ENCODE results near the gene TTN. TPM values are rescaled to one million over a fixed set of nuclear protein-coding genes. Genes with fewer than 3 reads are reported as not detected.

TTN gene
- total RNA-seq, 1 experiment from 2014 or later = 1.1 TPM

DNA sequence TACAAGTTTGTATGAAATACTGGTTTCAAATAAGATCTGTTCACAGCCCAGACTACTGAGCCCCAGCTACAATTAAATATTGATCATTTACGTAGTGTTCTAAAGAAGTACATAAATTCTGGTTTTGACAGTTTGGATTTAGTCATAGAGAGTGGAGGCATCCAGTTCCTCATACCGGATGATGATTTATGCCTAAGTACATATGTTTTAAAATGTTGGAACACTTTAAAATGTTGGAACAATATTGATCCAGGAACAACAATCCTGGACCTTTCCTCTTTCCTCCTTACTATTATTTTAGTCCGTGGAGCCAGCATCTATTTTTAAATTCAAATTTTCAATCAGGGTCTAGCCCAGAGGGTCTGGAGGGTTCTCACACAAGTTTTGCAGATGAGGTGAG is 22.8 kb upstream of the TTN start:
- Histone ChIP-seq H3K9me3 (ENCODE audit: low read length) (no peaks in the 10 kb centered on the region), H3K9me2 (replicated peaks; ENCODE audit: low read length) (no peaks in the 10 kb centered on the region), H3K4me2 (ENCODE audit: low read length) (peak overlapping the region; percentile 66), H3K4me3 (ENCODE audit: low read length) (no peak overlapping the region; the same call in 1 of the 2 replicates), H3K9ac (ENCODE audit: low read length) (peak overlapping the region; percentile 17; the same call in 1 of the 2 replicates), H2AFZ (ENCODE audit: low read length) (peak overlapping the region; percentile 45), H3F3A (ENCODE audit: low read length, unreplicated experiment) (no peaks in the 10 kb centered on the region), H3K4me1 (ENCODE audit: insufficient read depth, low read length) (peaks cover 28% of the 10 kb centered on the region), H3K79me2 (ENCODE audit: low read length) (no peaks in the 10 kb centered on the region), H3K27ac (ENCODE audit: low read length) (peak overlapping the region; percentile 68), H3K36me3 (ENCODE audit: low read depth, low read length) (no peaks in the 10 kb centered on the region), H3K27me3 (ENCODE audit: low read length) (no peaks in the 10 kb centered on the region), H4K20me1 (ENCODE audit: low read length) (no peaks in the 10 kb centered on the region)
- BruUV-seq (replicated peaks) = no TSS peak
- no peak for TF ChIP-seq EZH2 (IDR thresholded peaks at IDR 0.05; ENCODE audit: low read length, unreplicated experiment)
- TF ChIP-seq EZH2phosphoT487 (IDR thresholded peaks at IDR 0.05; ENCODE audit: borderline replicate concordance, low read length) = no peak
- TF ChIP-seq CTCF (conservative IDR thresholded peaks at IDR 0.05; ENCODE audit: low read depth, low read length) = no peak
- intact Hi-C loops (cut with micrococcal nuclease) = loop anchor here (2.0 kb wide), 2 partner anchors 41 to 61 kb away; no protein-coding TSS in a partner anchor
- ChIA-PET POLR2A (ENCODE audit: unreplicated experiment) (no interaction called here), CTCF (no interaction called here)
- DNase-seq (peak; percentile 68), ATAC-seq (peak; percentile 76)

DNA sequence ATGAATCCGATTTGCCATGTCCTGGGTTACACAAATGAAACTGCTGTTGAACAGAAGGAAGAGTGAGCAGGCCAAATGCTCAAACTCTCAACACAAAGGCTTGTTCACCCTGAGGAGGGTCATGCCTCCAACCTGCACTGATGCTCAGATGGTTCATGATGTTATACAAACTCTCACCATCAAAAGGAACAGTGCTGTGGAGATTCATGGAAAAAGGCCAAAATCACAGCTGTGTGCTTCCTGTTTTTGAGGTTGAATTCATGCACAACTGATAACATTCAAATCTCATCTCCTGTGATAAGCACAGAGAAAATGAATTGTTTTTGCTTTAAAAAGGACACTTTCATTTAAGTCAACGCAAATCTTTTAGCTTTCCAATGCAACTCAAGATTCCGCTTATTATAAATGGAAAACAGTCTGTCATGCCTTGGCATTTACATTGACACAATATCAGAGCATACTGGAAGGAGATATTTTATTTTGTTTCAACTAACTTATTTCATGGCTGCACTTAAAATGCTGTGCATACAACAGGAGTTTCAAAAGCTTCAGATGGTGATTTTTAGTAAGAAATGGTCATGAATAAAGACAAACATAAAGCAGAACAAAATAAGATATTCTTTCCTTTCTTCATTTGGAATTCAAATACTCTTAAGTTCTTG is 22.2 kb upstream of the TTN start:
- CTCF ChIA-PET = no interaction called here
- H3K9me2 ChIP-seq (replicated peaks; ENCODE audit: low read length) = no peaks in the 10 kb centered on the region
- DNase-seq (no peak), ATAC-seq (peak; percentile 15; the same call in 1 of the 2 replicates)
- H3K4me3 ChIP-seq (ENCODE audit: low read length) = no peak overlapping the region
- H3F3A ChIP-seq (ENCODE audit: low read length, unreplicated experiment) = no peaks in the 10 kb centered on the region
- no peak overlapping the region for H3K9ac ChIP-seq (ENCODE audit: low read length)
- no peak for TF ChIP-seq EZH2phosphoT487 (IDR thresholded peaks at IDR 0.05; ENCODE audit: borderline replicate concordance, low read length)
- no peak for TF ChIP-seq EZH2 (IDR thresholded peaks at IDR 0.05; ENCODE audit: low read length, unreplicated experiment)
- no peak for TF ChIP-seq CTCF (conservative IDR thresholded peaks at IDR 0.05; ENCODE audit: low read depth, low read length)
- no peaks in the 10 kb centered on the region for H3K36me3 ChIP-seq (ENCODE audit: low read depth, low read length)
- H3K4me2 ChIP-seq (ENCODE audit: low read length) = peak overlapping the region; percentile 66
- peak overlapping the region; percentile 4; the same call in 1 of the 2 replicates for H3K27ac ChIP-seq (ENCODE audit: low read length)
- no peaks in the 10 kb centered on the region for H3K79me2 ChIP-seq (ENCODE audit: low read length)
- no peak overlapping the region for H2AFZ ChIP-seq (ENCODE audit: low read length)
- no peaks in the 10 kb centered on the region for H3K27me3 ChIP-seq (ENCODE audit: low read length)
- intact Hi-C loops (cut with micrococcal nuclease) = no loop called here
- H4K20me1 ChIP-seq (ENCODE audit: low read length) = no peaks in the 10 kb centered on the region
- no peaks in the 10 kb centered on the region for H3K9me3 ChIP-seq (ENCODE audit: low read length)
- peaks cover 32% of the 10 kb centered on the region for H3K4me1 ChIP-seq (ENCODE audit: insufficient read depth, low read length)
- BruUV-seq (replicated peaks) = no TSS peak
- POLR2A ChIA-PET (ENCODE audit: unreplicated experiment) = interaction anchor here (0.7 kb wide), 1 partner anchor 65 kb away, joined by 7 read pairs; no protein-coding TSS in a partner anchor

DNA sequence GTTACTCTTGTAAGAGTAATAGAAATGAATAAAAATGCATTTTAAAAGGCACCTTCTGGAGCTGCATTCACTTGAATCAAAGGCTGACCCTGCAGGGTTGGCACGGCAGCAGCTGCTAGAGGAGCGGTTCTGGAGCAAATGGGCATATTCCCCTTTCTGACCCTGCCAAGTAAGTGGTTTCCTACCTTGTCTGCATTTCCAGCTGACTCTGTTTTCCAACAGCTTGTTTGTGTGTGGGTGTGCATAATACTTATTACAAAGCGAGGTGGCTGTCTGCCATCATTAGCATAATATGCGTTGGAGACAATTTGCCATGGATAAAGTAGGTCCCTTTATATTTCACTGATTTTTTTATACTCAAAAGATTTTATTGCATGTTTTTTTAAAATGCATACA is 21.3 kb upstream of the TTN start:
- no peaks in the 10 kb centered on the region for H3K9me2 ChIP-seq (replicated peaks; ENCODE audit: low read length)
- H3K4me1 ChIP-seq (ENCODE audit: insufficient read depth, low read length) = peaks cover 32% of the 10 kb centered on the region
- no peak for TF ChIP-seq EZH2phosphoT487 (IDR thresholded peaks at IDR 0.05; ENCODE audit: borderline replicate concordance, low read length)
- TF ChIP-seq CTCF (conservative IDR thresholded peaks at IDR 0.05; ENCODE audit: low read depth, low read length) = no peak
- no peak for TF ChIP-seq EZH2 (IDR thresholded peaks at IDR 0.05; ENCODE audit: low read length, unreplicated experiment)
- ChIA-PET POLR2A (ENCODE audit: unreplicated experiment) (interaction anchor here (0.7 kb wide), 1 partner anchor 64 kb away, joined by 7 read pairs; no protein-coding TSS in a partner anchor), CTCF (no interaction called here)
- no peaks in the 10 kb centered on the region for H4K20me1 ChIP-seq (ENCODE audit: low read length)
- intact Hi-C loops (cut with micrococcal nuclease) = no loop called here
- no peak for DNase-seq
- no peak overlapping the region for H2AFZ ChIP-seq (ENCODE audit: low read length)
- no peak overlapping the region for H3K4me3 ChIP-seq (ENCODE audit: low read length)
- H3K79me2 ChIP-seq (ENCODE audit: low read length) = no peaks in the 10 kb centered on the region
- no peaks in the 10 kb centered on the region for H3K9me3 ChIP-seq (ENCODE audit: low read length)
- H3F3A ChIP-seq (ENCODE audit: low read length, unreplicated experiment) = no peaks in the 10 kb centered on the region
- H3K36me3 ChIP-seq (ENCODE audit: low read depth, low read length) = no peaks in the 10 kb centered on the region
- H3K9ac ChIP-seq (ENCODE audit: low read length) = no peak overlapping the region
- no peak overlapping the region for H3K27ac ChIP-seq (ENCODE audit: low read length)
- no TSS peak for BruUV-seq (replicated peaks)
- H3K4me2 ChIP-seq (ENCODE audit: low read length) = no peak overlapping the region
- no peak for ATAC-seq
- no peaks in the 10 kb centered on the region for H3K27me3 ChIP-seq (ENCODE audit: low read length)

Measured in PC-3 (cell line).